ACC112 (cell line): Measurements from ENCODE around the gene FUBP3.

Experiments
- H2AFZ ChIP-seq: fragments of 200-600 bp; sonication (generic); one replicate; pipeline ENCODE4 v1.6.0; 2017; ENCODE audit warnings: antibody characterized with exemption, low read length; ENCODE audit not compliant: unreplicated experiment
- H3K27ac ChIP-seq: fragments of 200-600 bp; sonication (generic); 2 replicates; pipeline ENCODE4 v1.5.1; 2014; ENCODE audit warnings: low read depth, mild to moderate bottlenecking, antibody characterized with exemption, low read length, moderate library complexity
- H3K27me3 ChIP-seq: fragments of 200-600 bp; sonication (generic); 2 replicates; pipeline ENCODE4 v1.6.1; 2014; ENCODE audit warnings: mild to moderate bottlenecking, antibody characterized with exemption, low read length, moderate library complexity, mixed read lengths; ENCODE audit not compliant: insufficient read depth
- H3K36me3 ChIP-seq: fragments of 200-600 bp; sonication (generic); 2 replicates; pipeline ENCODE4 v1.6.1; 2016; ENCODE audit warnings: mild to moderate bottlenecking, antibody characterized with exemption, low read length, moderate library complexity, mixed read lengths; ENCODE audit not compliant: insufficient read depth
- H3K4me1 ChIP-seq: fragments of 200-600 bp; sonication (generic); one replicate; pipeline ENCODE4 v1.6.1; 2016; ENCODE audit warnings: low read length, mixed read lengths; ENCODE audit not compliant: insufficient read depth, unreplicated experiment, control insufficient read depth
- H3K4me3 ChIP-seq: fragments of 200-600 bp; sonication (generic); 2 replicates; pipeline ENCODE4 v1.5.1; 2014; ENCODE audit warnings: mild to moderate bottlenecking, low read depth, low read length
- H3K79me2 ChIP-seq: fragments of 200-600 bp; sonication (generic); one replicate; pipeline ENCODE4 v1.6.0; 2016; ENCODE audit warnings: low read length; ENCODE audit not compliant: control insufficient read depth, unreplicated experiment, insufficient read depth

Gene FUBP3

GRCh38 chr9:130687615-130688014, 108.2 kb downstream of the FUBP3 start:
- Histone ChIP-seq H3K27me3 (no peaks in the 10 kb centered on the region), H3K79me2 (no peaks in the 10 kb centered on the region), H3K27ac (no peak overlapping the region), H3K36me3 (no peaks in the 10 kb centered on the region), H3K4me1 (peaks cover 3% of the 10 kb centered on the region), H2AFZ (no peak overlapping the region), H3K4me3 (no peak overlapping the region)
